BLaER1 (cell line): Measurements from ENCODE around the gene GSN.

Source experiments
- H3K27ac ChIP-seq: shearing (Covaris generic); formaldehyde crosslinking; 2 replicates; pipeline ENCODE4 v1.8.1; 2022
- H3K27me3 ChIP-seq: shearing (Covaris generic); formaldehyde crosslinking; 2 replicates; pipeline ENCODE4 v1.8.1; 2022
- H3K36me3 ChIP-seq: shearing (Covaris generic); formaldehyde crosslinking; 2 replicates; pipeline ENCODE4 v1.8.1; 2022
- H3K4me1 ChIP-seq: shearing (Covaris generic); formaldehyde crosslinking; 2 replicates; pipeline ENCODE4 v1.8.1; 2022
- H3K4me2 ChIP-seq: shearing (Covaris generic); formaldehyde crosslinking; 2 replicates; pipeline ENCODE4 v1.8.1; 2022
- H3K4me3 ChIP-seq: shearing (Covaris generic); formaldehyde crosslinking; 2 replicates; pipeline ENCODE4 v1.8.1; 2022
- H3K9ac ChIP-seq: shearing (Covaris generic); formaldehyde crosslinking; 2 replicates; pipeline ENCODE4 v1.8.1; 2022
- H3K9me3 ChIP-seq: shearing (Covaris generic); formaldehyde crosslinking; 2 replicates; pipeline ENCODE4 v1.8.1; 2022
- H4K20me1 ChIP-seq: shearing (Covaris generic); formaldehyde crosslinking; 2 replicates; pipeline ENCODE4 v1.8.1; 2022
- Cebpa-rat ChIP-seq: shearing (Covaris generic); IDR thresholded peaks from 2 replicates; pipeline ENCODE4 v1.8.1; 2022

The GSN gene

GRCh38 chr9:121294151-121294743 lies 26.3 kb downstream of the GSN start:
- peak overlapping the region; percentile 27 for H3K4me2 ChIP-seq
- no peak overlapping the region for H3K4me3 ChIP-seq
- peaks cover 83% of the 10 kb centered on the region for H3K4me1 ChIP-seq
- no peaks in the 10 kb centered on the region for H3K27me3 ChIP-seq
- H4K20me1 ChIP-seq, result no peaks in the 10 kb centered on the region
- no peaks in the 10 kb centered on the region for H3K9me3 ChIP-seq
- peak overlapping the region; percentile 24; the same call in 1 of the 2 replicates for H3K9ac ChIP-seq
- peak overlapping the region; percentile 51; the same call in 1 of the 2 replicates for H3K27ac ChIP-seq
- no peak for TF ChIP-seq Cebpa-rat
- no peaks in the 10 kb centered on the region for H3K36me3 ChIP-seq

GRCh38 chr9:121294866-121295661 lies 27.1 kb downstream of the GSN start:
- no peaks in the 10 kb centered on the region for H3K36me3 ChIP-seq
- H3K27ac ChIP-seq, result 0 out of 2 replicates have a peak overlapping the region, but pooled peaks have one; percentile 26
- no peak overlapping the region for H3K4me3 ChIP-seq
- no peaks in the 10 kb centered on the region for H4K20me1 ChIP-seq
- H3K27me3 ChIP-seq, result no peaks in the 10 kb centered on the region
- no peak overlapping the region for H3K4me2 ChIP-seq
- no peak overlapping the region for H3K9ac ChIP-seq
- H3K4me1 ChIP-seq, result peaks cover 80% of the 10 kb centered on the region
- H3K9me3 ChIP-seq, result no peaks in the 10 kb centered on the region
- no peak for TF ChIP-seq Cebpa-rat

- H4K20me1 ChIP-seq, result no peaks in the 10 kb centered on the region
- H3K27ac ChIP-seq, result 0 out of 2 replicates have a peak overlapping the region, but pooled peaks have one; percentile 26
- peaks cover 83% of the 10 kb centered on the region for H3K4me1 ChIP-seq
- H3K27me3 ChIP-seq, result no peaks in the 10 kb centered on the region
- no peaks in the 10 kb centered on the region for H3K9me3 ChIP-seq
- no peak overlapping the region for H3K4me3 ChIP-seq
- TF ChIP-seq Cebpa-rat, result no peak
- H3K4me2 ChIP-seq, result no peak overlapping the region
- no peak overlapping the region for H3K9ac ChIP-seq
- no peaks in the 10 kb centered on the region for H3K36me3 ChIP-seq
These were observed 27.8 kb downstream of the GSN start for GRCh38 chr9:121295662-121296191.

GRCh38 chr9:121296213-121297127 lies 28.5 kb downstream of the GSN start:
- peaks cover 88% of the 10 kb centered on the region for H3K4me1 ChIP-seq
- no peak overlapping the region for H3K4me3 ChIP-seq
- peak overlapping the region; percentile 21; the same call in 1 of the 2 replicates for H3K27ac ChIP-seq
- 0 out of 2 replicates have a peak overlapping the region, but pooled peaks have one; percentile 12 for H3K4me2 ChIP-seq
- TF ChIP-seq Cebpa-rat, result no peak
- no peaks in the 10 kb centered on the region for H3K27me3 ChIP-seq
- no peak overlapping the region for H3K9ac ChIP-seq
- H3K9me3 ChIP-seq, result no peaks in the 10 kb centered on the region
- no peaks in the 10 kb centered on the region for H3K36me3 ChIP-seq
- H4K20me1 ChIP-seq, result no peaks in the 10 kb centered on the region

- no peak overlapping the region for H3K27ac ChIP-seq
- no peak overlapping the region for H3K9ac ChIP-seq
These were observed 29.4 kb downstream of the GSN start for GRCh38 chr9:121297389-121297788.

GRCh38 chr9:121298016-121298538 lies 30.1 kb downstream of the GSN start:
- Histone ChIP-seq H4K20me1 (no peaks in the 10 kb centered on the region), H3K9ac (peak overlapping the region; percentile 15; the same call in 1 of the 2 replicates), H3K4me2 (peak overlapping the region; percentile 98), H3K27me3 (no peaks in the 10 kb centered on the region), H3K4me1 (peaks cover 73% of the 10 kb centered on the region), H3K36me3 (peaks cover 14% of the 10 kb centered on the region), H3K4me3 (no peak overlapping the region), H3K27ac (peak overlapping the region; percentile 62), H3K9me3 (no peaks in the 10 kb centered on the region)
- TF ChIP-seq Cebpa-rat, result no peak

More at GRCh38 chr9:121297389-121297788, 29.4 kb downstream of the GSN start:
- H3K4me1 ChIP-seq, result peaks cover 79% of the 10 kb centered on the region
- H3K9me3 ChIP-seq, result no peaks in the 10 kb centered on the region
- H3K27me3 ChIP-seq, result no peaks in the 10 kb centered on the region
- H3K36me3 ChIP-seq, result peaks cover 7% of the 10 kb centered on the region
- no peak for TF ChIP-seq Cebpa-rat
- H4K20me1 ChIP-seq, result no peaks in the 10 kb centered on the region
- no peak overlapping the region for H3K4me3 ChIP-seq
- H3K4me2 ChIP-seq, result peak overlapping the region; percentile 98; the same call in 1 of the 2 replicates

- Histone ChIP-seq H3K27ac (peak overlapping the region; percentile 82), H3K36me3 (peaks cover 22% of the 10 kb centered on the region), H3K4me1 (peaks cover 65% of the 10 kb centered on the region), H4K20me1 (no peaks in the 10 kb centered on the region), H3K27me3 (no peaks in the 10 kb centered on the region), H3K4me3 (peak overlapping the region; percentile 78), H3K9me3 (no peaks in the 10 kb centered on the region), H3K9ac (peak overlapping the region; percentile 85), H3K4me2 (peak overlapping the region; percentile 98)
- no peak for TF ChIP-seq Cebpa-rat
These were observed 30.9 kb downstream of the GSN start for GRCh38 chr9:121298689-121299466.

GRCh38 chr9:121299467-121300282 lies 31.7 kb downstream of the GSN start:
- Histone ChIP-seq H3K4me2 (peak overlapping the region; percentile 98), H3K36me3 (peaks cover 30% of the 10 kb centered on the region), H3K27me3 (no peaks in the 10 kb centered on the region), H3K27ac (peak overlapping the region; percentile 82), H3K4me3 (peak overlapping the region; percentile 78), H3K9ac (peak overlapping the region; percentile 85), H4K20me1 (no peaks in the 10 kb centered on the region), H3K4me1 (peaks cover 57% of the 10 kb centered on the region), H3K9me3 (no peaks in the 10 kb centered on the region)
- TF ChIP-seq Cebpa-rat, result no peak
